Mesenchymal stem cell (in vitro differentiated cells and primary cell): ENCODE data around the gene RNF212B.
"Not testable (repeated sequence)": the region's sequence is repeated elsewhere in the genome, so short reads cannot be mapped to it uniquely, and the experiment has no call there.

Experiments
- DNase-seq: peaks from one replicate; pipeline ENCODE4 v3.0.0-alpha.2; 2013
- H2AFZ ChIP-seq: one replicate; pipeline ENCODE4 v1.6.1; 2013; ENCODE audit warnings: low read depth, mild to moderate bottlenecking, control low read depth, inconsistent platforms, low read length, moderate library complexity
- H2AK5ac ChIP-seq: 2 replicates; pipeline ENCODE4 v1.6.1; 2013; ENCODE audit warnings: low read length, moderate library complexity, mild to moderate bottlenecking, inconsistent platforms; ENCODE audit not compliant: severe bottlenecking
- H2BK120ac ChIP-seq: one replicate; pipeline ENCODE4 v1.6.1; 2013; ENCODE audit warnings: low read depth, mild to moderate bottlenecking, inconsistent platforms, low read length, moderate library complexity
- H2BK12ac ChIP-seq, 2 experiments: one replicate each; pipeline ENCODE4 v1.6.1; 2013; ENCODE audit warnings: inconsistent platforms in 2 of 2, low read length in 2 of 2, mild to moderate bottlenecking in 2 of 2, moderate library complexity in 2 of 2, control low read depth in 1 of 2
- H2BK15ac ChIP-seq: one replicate; pipeline ENCODE4 v1.6.1; 2013; ENCODE audit warnings: mild to moderate bottlenecking, low read depth, inconsistent platforms; ENCODE audit not compliant: poor library complexity, severe bottlenecking
- H2BK5ac ChIP-seq: 2 replicates; pipeline ENCODE4 v1.6.1; 2013; ENCODE audit warnings: low read depth, mild to moderate bottlenecking, low read length, control low read depth, inconsistent platforms; ENCODE audit not compliant: poor library complexity, severe bottlenecking
- H3K14ac ChIP-seq, 2 experiments: one replicate each; pipeline ENCODE4 v1.6.1; 2013; ENCODE audit warnings: inconsistent platforms in 2 of 2, low read length in 2 of 2, control low read depth in 1 of 2, mild to moderate bottlenecking in 1 of 2, moderate library complexity in 1 of 2
- H3K18ac ChIP-seq, 2 experiments: one replicate each; pipeline ENCODE4 v1.6.1; 2013; ENCODE audit warnings: inconsistent platforms in 2 of 2, low read length in 2 of 2, control low read depth in 1 of 2, low read depth in 1 of 2, mild to moderate bottlenecking in 1 of 2
- H3K23ac ChIP-seq, 2 experiments: one replicate each; pipeline ENCODE4 v1.6.1; 2013; ENCODE audit warnings: inconsistent platforms in 2 of 2, low read length in 2 of 2, mild to moderate bottlenecking in 2 of 2, moderate library complexity in 2 of 2, control low read depth in 1 of 2
- H3K27ac ChIP-seq: 2 replicates; pipeline ENCODE4 v1.5.1; 2013; ENCODE audit warnings: mild to moderate bottlenecking, moderate library complexity, low read length, control low read depth, inconsistent platforms; ENCODE audit not compliant: poor library complexity, severe bottlenecking
- H3K27me3 ChIP-seq, 2 experiments: 2 replicates each; pipeline versions ENCODE4 v1.6.1 to v1.7.0; 2013; ENCODE audit warnings: low read length in 2 of 2, mild to moderate bottlenecking in 2 of 2, moderate library complexity in 2 of 2, control low read depth in 1 of 2, inconsistent platforms in 1 of 2; ENCODE audit not compliant: control insufficient read depth in 1 of 2, insufficient read depth in 1 of 2
- H3K36me3 ChIP-seq, 2 experiments: 2 replicates each; pipeline versions ENCODE4 v1.6.1 to v1.7.0; 2013; ENCODE audit warnings: low read length in 2 of 2, control low read depth in 1 of 2, inconsistent platforms in 1 of 2, low read depth in 1 of 2, mild to moderate bottlenecking in 1 of 2; ENCODE audit not compliant: insufficient read depth in 2 of 2, control insufficient read depth in 1 of 2
- H3K4ac ChIP-seq, 2 experiments: one replicate each; pipeline ENCODE4 v1.6.1; 2013; ENCODE audit warnings: inconsistent platforms in 2 of 2, low read length in 2 of 2, mild to moderate bottlenecking in 2 of 2, moderate library complexity in 2 of 2, control low read depth in 1 of 2, low read depth in 1 of 2
- H3K4me1 ChIP-seq: 2 replicates; pipeline ENCODE4 v1.6.1; 2013; ENCODE audit warnings: low read depth, low read length, control low read depth; ENCODE audit not compliant: control insufficient read depth, insufficient read depth
- H3K4me2 ChIP-seq: 2 replicates; pipeline ENCODE4 v1.6.1; 2013; ENCODE audit warnings: low read length, mild to moderate bottlenecking, inconsistent platforms; ENCODE audit not compliant: poor library complexity, severe bottlenecking
- H3K4me3 ChIP-seq, 2 experiments: 2 replicates each; pipeline versions ENCODE4 v1.5.1 to v1.7.0; 2013; ENCODE audit warnings: low read length in 2 of 2, mild to moderate bottlenecking in 2 of 2, control low read depth in 1 of 2, low read depth in 1 of 2; ENCODE audit not compliant: insufficient read depth in 1 of 2
- H3K79me1 ChIP-seq: replicated peaks from 2 replicates; pipeline ENCODE4 v1.6.1; 2013; ENCODE audit warnings: mild to moderate bottlenecking, control low read depth, low read length, inconsistent platforms; ENCODE audit not compliant: poor library complexity, severe bottlenecking
- H3K9ac ChIP-seq: 2 replicates; pipeline ENCODE4 v1.7.0; 2013; ENCODE audit warnings: mild to moderate bottlenecking, low read length, moderate library complexity
- H3K9me3 ChIP-seq: 2 replicates; pipeline ENCODE4 v1.7.0; 2013; ENCODE audit warnings: mild to moderate bottlenecking, low read length; ENCODE audit not compliant: control insufficient read depth
- H4K8ac ChIP-seq: one replicate; pipeline ENCODE4 v1.6.1; 2013; ENCODE audit warnings: inconsistent platforms, mild to moderate bottlenecking, low read length, moderate library complexity
- H4K91ac ChIP-seq: one replicate; pipeline ENCODE4 v1.6.1; 2013; ENCODE audit warnings: mild to moderate bottlenecking, low read length, inconsistent platforms
- WGBS: methylation state at CpG from one replicate; pipeline ENCODE4 v1.1.7; 2013; ENCODE audit warnings: mixed read lengths; 5-methylcytosine and 5-hydroxymethylcytosine counted together

RNF212B gene

DNA sequence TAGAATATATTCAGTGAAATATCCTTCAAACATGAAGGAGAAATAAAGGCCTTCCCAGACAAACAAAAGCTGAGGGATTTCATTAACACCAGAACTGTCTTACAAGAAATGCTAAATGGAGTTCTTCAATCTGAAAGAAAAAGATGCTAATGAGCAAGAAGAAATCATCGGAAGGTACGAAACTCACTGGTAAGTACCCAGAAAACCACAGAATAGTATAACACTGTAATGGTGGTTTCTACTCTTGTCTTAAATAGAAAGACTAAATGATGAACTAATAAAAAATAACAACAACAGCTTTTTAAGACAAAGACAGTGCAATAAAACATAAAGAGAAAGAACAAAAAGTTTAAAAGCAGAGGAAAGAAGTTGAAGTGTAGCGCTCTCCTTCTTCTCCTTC lies 18.7 kb upstream of the RNF212B start:
- H3K9ac ChIP-seq, result no peak overlapping the region

GRCh38 chr14:23224958-23225357 lies 12.8 kb upstream of the RNF212B start:
- not testable (repeated sequence) for H2AFZ ChIP-seq, H3K4ac ChIP-seq, H3K9ac ChIP-seq, H2AK5ac ChIP-seq, H3K79me1 ChIP-seq, H3K9me3 ChIP-seq, H3K23ac ChIP-seq, H2BK15ac ChIP-seq, H2BK12ac ChIP-seq, H3K36me3 ChIP-seq, H3K27me3 ChIP-seq, H2BK5ac ChIP-seq, H3K14ac ChIP-seq, H3K4me3 ChIP-seq, H4K8ac ChIP-seq, DNase-seq, H2BK120ac ChIP-seq, H3K27ac ChIP-seq, H3K4me1 ChIP-seq, H3K18ac ChIP-seq, H4K91ac ChIP-seq, H3K4me2 ChIP-seq
- WGBS, result no CpG with 5 or more reads among the region's 1 CpG

More for the DNA sequence above, 18.7 kb upstream of the RNF212B start:
- peaks cover 3% of the 10 kb centered on the region for H3K9me3 ChIP-seq
- H2BK5ac ChIP-seq, result no peak overlapping the region
- no peak overlapping the region for H3K4me2 ChIP-seq
- no peak overlapping the region for H2BK15ac ChIP-seq
- H2BK120ac ChIP-seq, result no peak overlapping the region
- no peak overlapping the region for H4K91ac ChIP-seq
- no peak overlapping the region for H3K27ac ChIP-seq
- no peak overlapping the region for H3K4ac ChIP-seq
- H3K27me3 ChIP-seq, result peaks cover 0 to 3% of the 10 kb centered on the region in 2 experiments
- WGBS, result 83% methylated on average over 1 of the region's 3 CpGs
- H3K14ac ChIP-seq, result no peak overlapping the region
- no peaks in the 10 kb centered on the region for H3K4me1 ChIP-seq
- H4K8ac ChIP-seq, result no peak overlapping the region
- no peak overlapping the region for H3K18ac ChIP-seq
- H3K23ac ChIP-seq, result no peak overlapping the region
- H3K79me1 ChIP-seq, result no peaks in the 10 kb centered on the region
- no peak for DNase-seq
- H2AK5ac ChIP-seq, result no peak overlapping the region
- no peaks in the 10 kb centered on the region for H3K36me3 ChIP-seq
- no peak overlapping the region for H3K4me3 ChIP-seq
- no peak overlapping the region for H2AFZ ChIP-seq
- H2BK12ac ChIP-seq, result no peak overlapping the region

GRCh38 chr14:23227566-23227965 lies 10.2 kb upstream of the RNF212B start:
- Histone ChIP-seq H3K4me1 (no peaks in the 10 kb centered on the region), H2BK120ac (no peak overlapping the region), H3K79me1 (no peaks in the 10 kb centered on the region), H3K36me3 (no peaks in the 10 kb centered on the region), H3K14ac (no peak overlapping the region), H2AK5ac (no peak overlapping the region), H3K9ac (no peak overlapping the region), H3K27ac (no peak overlapping the region), H2BK12ac (no peak overlapping the region), H3K9me3 (no peaks in the 10 kb centered on the region), H4K91ac (no peak overlapping the region), H3K4me2 (no peak overlapping the region), H4K8ac (no peak overlapping the region), H3K18ac (no peak overlapping the region), H2BK5ac (no peak overlapping the region), H3K23ac (no peak overlapping the region), H2BK15ac (no peak overlapping the region), H3K27me3 (peaks cover 0 to 6% of the 10 kb centered on the region in 2 experiments), H3K4me3 (no peak overlapping the region), H3K4ac (no peak overlapping the region), H2AFZ (no peak overlapping the region)
- WGBS, result 70% methylated on average over 3 of the region's 4 CpGs
- no peak for DNase-seq

- Histone ChIP-seq H4K8ac (no peak overlapping the region), H4K91ac (no peak overlapping the region), H3K27me3 (peaks cover 0 to 6% of the 10 kb centered on the region in 2 experiments), H2BK12ac (no peak overlapping the region), H3K79me1 (no peaks in the 10 kb centered on the region), H2BK120ac (no peak overlapping the region), H3K36me3 (no peaks in the 10 kb centered on the region), H3K14ac (no peak overlapping the region), H3K18ac (no peak overlapping the region), H2AFZ (no peak overlapping the region), H3K9ac (no peak overlapping the region), H2BK15ac (no peak overlapping the region), H3K4me3 (no peak overlapping the region), H3K27ac (no peak overlapping the region), H2BK5ac (no peak overlapping the region), H3K4me2 (no peak overlapping the region), H3K4me1 (no peaks in the 10 kb centered on the region), H3K4ac (no peak overlapping the region), H3K9me3 (no peaks in the 10 kb centered on the region), H2AK5ac (no peak overlapping the region), H3K23ac (no peak overlapping the region)
- no CpG with 5 or more reads among the region's 1 CpG for WGBS
- no peak for DNase-seq
Measured at GRCh38 chr14:23228812-23229211, 8.9 kb upstream of the RNF212B start.
